Mucosa of descending colon (tissue), 3 donors: ENCODE data around the gene TEX10. TPM values are rescaled to one million over a fixed set of nuclear protein-coding genes. Genes with fewer than 3 reads are reported as not detected.

Source experiments
- ATAC-seq: fragments of 200-7000 bp; cut with Tn5 transposase; one replicate; pipeline ENCODE4 v1.9.1; 2020; ENCODE audit warnings: mild to moderate bottlenecking, moderate library complexity
- DNase-seq, 3 donors: peaks; one replicate each; pipeline ENCODE4 v3.0.0-alpha.2; 2020
- H3K36me3 ChIP-seq: fragments of 200-600 bp; one replicate; pipeline ENCODE4 v1.8.0; 2021; ENCODE audit warnings: low read depth, mild to moderate bottlenecking
- H3K4me1 ChIP-seq: fragments of 200-600 bp; one replicate; pipeline ENCODE4 v1.8.0; 2021; ENCODE audit warnings: low read depth, mild to moderate bottlenecking
- H3K4me3 ChIP-seq: fragments of 200-600 bp; one replicate; pipeline ENCODE4 v1.8.0; 2021; ENCODE audit warnings: mild to moderate bottlenecking
- H3K9me3 ChIP-seq: fragments of 200-600 bp; one replicate; pipeline ENCODE4 v1.8.0; 2021; ENCODE audit warnings: mild to moderate bottlenecking
- intact Hi-C, 2 donors: fragments of 100-400 bp; cut with DNase I in 1 of 2; cut with micrococcal nuclease in 1 of 2; formaldehyde crosslinking; loops; one replicate each; pipeline versions ENCODE4 v1.11.0 to v1.11.1; 2022; cut with DNase I, micrococcal nuclease
- total RNA-seq, 3 donors: library from RNA; stranded (reverse); fragmentation: NEBNext Ultra II Directional in 2 of 3; extraction: Animal tissue kit (Norgen Biotek cat#: 25700) in 2 of 3; gene quantifications; one replicate each; pipeline versions ENCODE4 v1.2.1 to v1.2.4, GENCODE V29; 2021 to 2023
- TF ChIP-seq, protein P1 (sequence below): fragments of 200-600 bp; IDR thresholded peaks from one replicate; pipeline ENCODE4 v1.8.0; 2022; ENCODE audit warnings: antibody characterized with exemption, mild to moderate bottlenecking
- donor health status: DM: no; HTN: no; CAD: no; lungs with moderate emphysema.
- donor health status: DM: no; HTN: no; CAD: no.
- donor health status: DM: no; HTN: yes; CAD: no.

TEX10 gene
- total RNA-seq, 3 donors from 2014 or later = 8.1 to 11.6 (median 11.0) TPM

DNA sequence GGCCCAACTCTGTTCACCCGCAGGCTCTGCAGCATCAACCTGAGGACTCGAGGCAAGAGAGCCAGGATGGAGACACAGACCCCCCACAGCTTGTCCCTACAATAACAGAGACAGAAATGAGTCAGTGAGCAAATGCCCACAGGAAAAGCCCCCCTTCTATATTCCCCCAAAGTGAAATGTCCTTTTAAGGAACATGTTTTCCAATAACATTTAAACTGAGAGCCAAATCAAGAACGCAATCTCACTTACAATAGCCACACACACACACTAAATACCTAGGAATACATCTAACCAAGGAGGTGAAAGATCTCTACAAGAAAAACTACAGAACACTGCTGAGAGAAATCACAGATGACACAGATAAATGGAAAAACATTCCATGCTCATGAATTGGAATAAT is 49.0 kb downstream of the TEX10 start:
- Histone ChIP-seq H3K4me1 (no peaks in the 10 kb centered on the region), H3K36me3 (no peaks in the 10 kb centered on the region), H3K4me3 (no peak overlapping the region), H3K9me3 (no peaks in the 10 kb centered on the region)
- TF ChIP-seq, protein P1, sequence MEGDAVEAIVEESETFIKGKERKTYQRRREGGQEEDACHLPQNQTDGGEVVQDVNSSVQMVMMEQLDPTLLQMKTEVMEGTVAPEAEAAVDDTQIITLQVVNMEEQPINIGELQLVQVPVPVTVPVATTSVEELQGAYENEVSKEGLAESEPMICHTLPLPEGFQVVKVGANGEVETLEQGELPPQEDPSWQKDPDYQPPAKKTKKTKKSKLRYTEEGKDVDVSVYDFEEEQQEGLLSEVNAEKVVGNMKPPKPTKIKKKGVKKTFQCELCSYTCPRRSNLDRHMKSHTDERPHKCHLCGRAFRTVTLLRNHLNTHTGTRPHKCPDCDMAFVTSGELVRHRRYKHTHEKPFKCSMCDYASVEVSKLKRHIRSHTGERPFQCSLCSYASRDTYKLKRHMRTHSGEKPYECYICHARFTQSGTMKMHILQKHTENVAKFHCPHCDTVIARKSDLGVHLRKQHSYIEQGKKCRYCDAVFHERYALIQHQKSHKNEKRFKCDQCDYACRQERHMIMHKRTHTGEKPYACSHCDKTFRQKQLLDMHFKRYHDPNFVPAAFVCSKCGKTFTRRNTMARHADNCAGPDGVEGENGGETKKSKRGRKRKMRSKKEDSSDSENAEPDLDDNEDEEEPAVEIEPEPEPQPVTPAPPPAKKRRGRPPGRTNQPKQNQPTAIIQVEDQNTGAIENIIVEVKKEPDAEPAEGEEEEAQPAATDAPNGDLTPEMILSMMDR = no peak
- ATAC-seq = no peak
- DNase-seq = no peak
- intact Hi-C loops = no loop called here

DNA sequence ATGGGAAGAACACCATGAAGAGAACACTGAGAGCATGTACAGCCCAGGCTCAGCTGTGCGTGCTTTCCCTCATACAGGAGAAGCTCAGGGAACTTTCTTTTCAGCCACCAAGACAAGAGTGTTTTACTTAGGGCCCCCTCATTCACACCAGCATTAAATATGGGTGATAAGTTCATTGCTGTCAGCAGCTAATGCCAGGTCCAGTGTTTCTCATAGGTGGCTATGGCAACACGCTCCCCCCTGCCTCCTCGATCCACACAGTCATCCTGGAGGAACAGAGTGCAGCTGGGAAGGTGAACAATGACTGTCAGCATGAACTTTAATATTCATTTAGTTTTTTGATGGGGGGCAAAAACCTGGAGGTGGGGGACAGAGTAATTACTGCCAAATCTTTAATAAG is 54.4 kb downstream of the TEX10 start:
- intact Hi-C loops = no loop called here
- ATAC-seq (no peak), DNase-seq (no peak)
- no peaks in the 10 kb centered on the region for H3K9me3 ChIP-seq
- H3K4me1 ChIP-seq = no peaks in the 10 kb centered on the region
- H3K36me3 ChIP-seq = no peaks in the 10 kb centered on the region
- H3K4me3 ChIP-seq = no peak overlapping the region
- TF ChIP-seq, protein P1 = no peak

DNA sequence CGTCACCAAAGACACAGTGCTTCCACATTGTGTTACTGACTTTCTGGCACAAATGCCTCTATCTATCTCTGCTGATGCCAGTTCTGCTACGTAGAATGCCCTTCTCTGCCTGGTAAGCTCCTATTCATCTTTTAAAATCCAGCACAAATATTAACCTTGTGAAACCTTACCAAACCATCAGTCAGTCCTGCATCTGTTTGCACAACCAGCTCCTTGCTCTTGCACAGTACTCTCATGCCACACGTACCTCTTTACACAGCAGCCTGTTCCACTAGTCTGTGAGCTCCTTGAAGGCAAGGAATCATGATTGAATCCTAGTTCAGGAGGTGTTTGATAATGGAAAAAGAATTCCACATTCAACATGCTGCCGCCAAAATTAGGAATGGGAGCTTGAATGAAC is 56.3 kb downstream of the TEX10 start:
- Histone ChIP-seq H3K9me3 (no peaks in the 10 kb centered on the region), H3K36me3 (no peaks in the 10 kb centered on the region), H3K4me3 (no peak overlapping the region), H3K4me1 (no peaks in the 10 kb centered on the region)
- ATAC-seq = no peak
- intact Hi-C loops = no loop called here
- no peak for DNase-seq
- TF ChIP-seq, protein P1 = no peak

DNA sequence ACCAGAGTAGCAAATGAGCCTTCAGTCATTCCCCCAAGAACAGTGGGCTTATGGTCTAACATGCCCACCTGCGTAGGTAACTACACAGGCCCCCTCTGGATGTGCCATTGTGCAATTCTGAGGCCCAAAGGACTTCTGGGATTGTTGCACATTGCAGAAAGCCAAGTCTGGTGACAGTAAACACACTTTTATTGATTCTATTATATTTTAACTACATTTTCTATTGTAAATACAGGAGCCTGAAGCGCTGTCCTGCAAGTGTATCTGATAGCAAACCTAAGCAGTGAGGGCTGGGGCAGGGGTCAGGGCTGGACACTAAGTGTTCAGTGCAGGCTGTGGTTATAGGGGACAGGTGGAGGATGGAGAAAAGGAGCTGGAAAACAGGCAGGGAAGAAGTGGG is 57.5 kb downstream of the TEX10 start:
- intact Hi-C loops = no loop called here
- TF ChIP-seq, protein P1 = no peak
- no peak overlapping the region for H3K4me3 ChIP-seq
- ATAC-seq (peak; percentile 70), DNase-seq (no peak)
- no peaks in the 10 kb centered on the region for H3K4me1 ChIP-seq
- H3K9me3 ChIP-seq = no peaks in the 10 kb centered on the region
- H3K36me3 ChIP-seq = no peaks in the 10 kb centered on the region

DNA sequence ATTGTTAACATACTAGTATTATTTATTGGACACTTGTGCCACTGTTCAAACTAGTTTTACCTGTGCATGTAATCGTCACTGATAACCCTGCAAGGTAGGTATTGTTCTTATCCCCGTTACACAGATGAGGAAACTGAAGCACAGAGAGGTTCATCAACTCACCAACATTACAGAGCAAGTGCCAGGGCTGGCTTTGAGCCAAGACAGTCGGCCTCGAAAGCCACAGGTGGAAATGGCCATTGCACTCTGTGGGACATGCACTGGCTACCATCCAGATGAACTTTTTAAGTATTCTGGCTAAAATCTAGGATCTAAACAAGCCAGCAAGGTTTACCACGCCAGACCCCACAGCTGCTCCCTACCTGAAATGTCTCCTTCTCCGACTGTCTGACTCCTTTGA is 57.9 kb downstream of the TEX10 start:
- intact Hi-C loops = no loop called here
- no peaks in the 10 kb centered on the region for H3K36me3 ChIP-seq
- DNase-seq (no peak), ATAC-seq (peak; percentile 26)
- H3K9me3 ChIP-seq = no peaks in the 10 kb centered on the region
- no peaks in the 10 kb centered on the region for H3K4me1 ChIP-seq
- TF ChIP-seq, protein P1 = no peak
- no peak overlapping the region for H3K4me3 ChIP-seq

DNA sequence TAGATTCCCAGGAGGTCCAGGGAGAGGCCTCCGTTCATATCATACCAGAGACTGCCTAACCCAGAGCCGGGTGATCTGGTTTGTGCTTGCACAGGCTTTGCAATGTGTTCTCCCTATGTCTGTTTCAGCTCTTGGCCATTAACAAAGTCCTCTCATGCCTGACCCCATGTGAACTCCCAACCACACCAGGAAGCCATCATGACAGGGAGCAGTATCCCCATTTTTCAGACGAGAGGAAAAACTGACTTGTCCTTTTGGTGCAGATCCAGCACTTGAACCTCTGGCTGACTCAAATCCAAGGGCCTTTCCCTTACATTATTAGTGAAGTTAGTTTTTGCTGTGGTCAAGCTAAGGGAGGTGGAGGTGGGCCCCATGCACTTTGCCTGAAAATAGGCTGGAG is 58.4 kb downstream of the TEX10 start:
- intact Hi-C loops = no loop called here
- H3K4me1 ChIP-seq = no peaks in the 10 kb centered on the region
- H3K36me3 ChIP-seq = no peaks in the 10 kb centered on the region
- TF ChIP-seq, protein P1 = no peak
- H3K9me3 ChIP-seq = no peaks in the 10 kb centered on the region
- H3K4me3 ChIP-seq = no peak overlapping the region
- peak; percentile 8 for ATAC-seq
- DNase-seq = no peak
